Lower leg skin (tissue), 4 donors: ENCODE data around the gene CYRIA. TPM values are rescaled to one million over a fixed set of nuclear protein-coding genes. Genes with fewer than 3 reads are reported as not detected.

ENCODE experiments used
- DNase-seq, 2 donors: peaks; one replicate each; pipeline ENCODE4 v3.0.0-alpha.2; 2019; ENCODE audit warnings: low spot score in 2 of 2
- H3K4me3 ChIP-seq: fragments of 200-600 bp; sonication (generic); 2 replicates; pipeline ENCODE4 v1.5.1; 2017; ENCODE audit warnings: mild to moderate bottlenecking, low read depth; ENCODE audit not compliant: poor library complexity, severe bottlenecking
- POLR2A ChIP-seq, 2 donors: fragments of 450-650 bp; IDR thresholded peaks; one replicate each; pipeline ENCODE4 v1.6.1; 2016 to 2017; ENCODE audit warnings: antibody characterized with exemption in 2 of 2, mild to moderate bottlenecking in 1 of 2, moderate library complexity in 1 of 2
- WGBS, 2 donors: methylation state at CpG; one replicate each; pipeline ENCODE4 v1.1.5; 2018; 5-methylcytosine and 5-hydroxymethylcytosine counted together
- intact Hi-C: fragments of 100-400 bp; cut with DNase I; formaldehyde crosslinking; loops from one replicate; pipeline ENCODE4 v1.15.0; 2023; ENCODE audit warnings: low total_unique reads
- total RNA-seq, 4 donors: library from RNA; depleted of rRNA; stranded (reverse); fragments of >200 nt; gene quantifications; one replicate each; pipeline ENCODE4 v1.1.0, GENCODE V29; 2016
- TF ChIP-seq, protein P1 (sequence below), 3 donors: fragments of 450-650 bp; IDR thresholded peaks; one replicate each; pipeline ENCODE4 v1.5.1; 2016; ENCODE audit warnings: antibody characterized with exemption in 3 of 3, mild to moderate bottlenecking in 3 of 3, moderate library complexity in 2 of 3

CYRIA gene
- total RNA-seq, 4 donors from 2014 or later: 0.80 to 5.5 (median 1.6) TPM

- intact Hi-C loops: no loop called here
- no peak overlapping the region for H3K4me3 ChIP-seq
- 80 to 91% methylated on average over 2 of the region's 2 CpGs for WGBS, 2 donors
- TF ChIP-seq, protein P1, sequence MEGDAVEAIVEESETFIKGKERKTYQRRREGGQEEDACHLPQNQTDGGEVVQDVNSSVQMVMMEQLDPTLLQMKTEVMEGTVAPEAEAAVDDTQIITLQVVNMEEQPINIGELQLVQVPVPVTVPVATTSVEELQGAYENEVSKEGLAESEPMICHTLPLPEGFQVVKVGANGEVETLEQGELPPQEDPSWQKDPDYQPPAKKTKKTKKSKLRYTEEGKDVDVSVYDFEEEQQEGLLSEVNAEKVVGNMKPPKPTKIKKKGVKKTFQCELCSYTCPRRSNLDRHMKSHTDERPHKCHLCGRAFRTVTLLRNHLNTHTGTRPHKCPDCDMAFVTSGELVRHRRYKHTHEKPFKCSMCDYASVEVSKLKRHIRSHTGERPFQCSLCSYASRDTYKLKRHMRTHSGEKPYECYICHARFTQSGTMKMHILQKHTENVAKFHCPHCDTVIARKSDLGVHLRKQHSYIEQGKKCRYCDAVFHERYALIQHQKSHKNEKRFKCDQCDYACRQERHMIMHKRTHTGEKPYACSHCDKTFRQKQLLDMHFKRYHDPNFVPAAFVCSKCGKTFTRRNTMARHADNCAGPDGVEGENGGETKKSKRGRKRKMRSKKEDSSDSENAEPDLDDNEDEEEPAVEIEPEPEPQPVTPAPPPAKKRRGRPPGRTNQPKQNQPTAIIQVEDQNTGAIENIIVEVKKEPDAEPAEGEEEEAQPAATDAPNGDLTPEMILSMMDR (IDR thresholded peaks at IDR 0.05): no peak
- no peak for TF ChIP-seq POLR2A (IDR thresholded peaks at IDR 0.05)
- no peak for DNase-seq
Observed at GRCh38 chr2:16647992-16648617, 17.5 kb downstream of the CYRIA start.

- DNase-seq: no peak
- TF ChIP-seq, protein P1 (IDR thresholded peaks at IDR 0.05): no peak
- no peak for TF ChIP-seq POLR2A (IDR thresholded peaks at IDR 0.05)
- intact Hi-C loops: no loop called here
- WGBS, 2 donors: 72 to 74% methylated on average over 3 of the region's 3 CpGs
- H3K4me3 ChIP-seq: no peak overlapping the region
Observed at GRCh38 chr2:16645775-16646559, 19.7 kb downstream of the CYRIA start.

GRCh38 chr2:16645088-16645487 lies 20.5 kb downstream of the CYRIA start:
- TF ChIP-seq, protein P1 (IDR thresholded peaks at IDR 0.05): no peak
- no peak for TF ChIP-seq POLR2A (IDR thresholded peaks at IDR 0.05)
- no peak overlapping the region for H3K4me3 ChIP-seq
- intact Hi-C loops: no loop called here
- DNase-seq: no peak
- WGBS, 2 donors: 61 to 62% methylated on average over 7 of the region's 7 CpGs

DNA sequence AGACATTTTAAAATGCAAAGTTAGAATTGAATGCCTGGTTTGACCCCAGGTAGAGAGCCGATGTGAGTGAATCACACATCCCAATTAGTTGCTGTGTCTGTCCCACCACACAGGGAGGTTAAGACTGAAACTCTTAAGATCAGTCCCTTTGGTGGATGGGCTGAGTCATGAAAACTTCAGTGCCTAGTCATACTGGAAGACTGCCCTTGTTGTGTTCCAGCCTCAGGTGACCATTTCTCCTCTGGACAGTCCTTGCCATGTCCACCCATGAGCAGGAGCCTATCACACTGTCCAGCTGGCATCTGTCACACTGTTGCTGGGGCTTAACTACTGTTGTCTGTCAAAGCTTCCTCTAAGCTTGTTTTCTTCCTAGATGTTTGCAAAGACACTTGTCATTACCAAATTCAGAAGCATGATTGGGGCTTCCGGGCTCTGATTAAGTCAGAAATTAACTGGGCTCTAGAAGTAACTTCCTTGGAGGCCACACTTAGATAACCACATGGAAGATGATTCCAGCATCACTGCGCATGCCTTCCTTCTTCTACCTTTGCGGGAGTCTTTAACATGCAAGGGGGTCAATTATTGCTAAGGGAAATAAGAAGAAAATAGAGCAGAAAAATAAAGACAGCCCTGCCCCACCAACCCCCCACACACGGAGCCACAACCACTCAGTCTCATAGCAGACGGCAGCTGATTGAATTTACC lies 21.3 kb downstream of the CYRIA start:
- no peak for TF ChIP-seq POLR2A (IDR thresholded peaks at IDR 0.05)
- TF ChIP-seq, protein P1 (IDR thresholded peaks at IDR 0.05): no peak
- DNase-seq: peak in 1 of 2 donors; percentile 46
- intact Hi-C loops: no loop called here
- WGBS, 2 donors: 81 to 82% methylated on average over 6 of the region's 6 CpGs
- H3K4me3 ChIP-seq: no peak overlapping the region

DNA sequence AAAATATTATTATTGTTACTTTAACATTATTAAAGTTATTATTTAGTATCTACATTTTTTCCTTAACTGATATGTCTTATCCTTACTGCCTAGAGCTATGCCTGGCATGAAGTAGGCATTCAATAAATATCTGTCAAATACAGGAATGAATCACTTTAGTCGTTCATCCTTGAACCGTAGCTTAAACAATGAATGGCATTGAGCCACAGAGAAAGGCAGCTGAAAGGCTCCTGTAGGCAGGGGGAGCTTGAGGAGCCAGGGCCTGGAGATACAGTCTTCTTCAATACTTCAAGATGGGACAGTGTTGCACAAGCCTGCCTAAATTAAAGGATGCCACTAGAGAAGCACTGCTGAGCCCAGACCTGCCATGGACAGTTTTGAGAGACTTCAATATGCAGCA lies 22.5 kb downstream of the CYRIA start:
- H3K4me3 ChIP-seq: no peak overlapping the region
- 35 to 50% methylated on average over 2 of the region's 2 CpGs for WGBS, 2 donors
- intact Hi-C loops: no loop called here
- TF ChIP-seq, protein P1 (IDR thresholded peaks at IDR 0.05): no peak
- TF ChIP-seq POLR2A (IDR thresholded peaks at IDR 0.05): no peak
- DNase-seq: no peak
